ENCODE results near the gene SLC5A5. TPM values are rescaled to one million over a fixed set of nuclear protein-coding genes. Genes with fewer than 3 reads are reported as not detected.

SLC5A5 gene
- total RNA-seq, 1 experiment from 2014 or later, result 1.8 TPM

GRCh38 chr19:17944301-17944700 lies 72.6 kb downstream of the SLC5A5 start:
- Histone ChIP-seq H3K9ac (ENCODE audit: extremely low read depth, insufficient read length, low read length) (no peak overlapping the region), H3K56ac (ENCODE audit: insufficient read length, low read depth, low read length) (no peak overlapping the region), H3K79me1 (ENCODE audit: insufficient read depth, low read depth, low read length, poor library complexity, severe bottlenecking) (no peaks in the 10 kb centered on the region), H3K18ac (ENCODE audit: insufficient read length, low read depth, low read length) (no peak overlapping the region), H2BK120ac (ENCODE audit: low read depth, low read length, poor library complexity, severe bottlenecking) (no peak overlapping the region), H3K4me1 (ENCODE audit: insufficient read depth, low read length) (0 out of 2 replicates have a peak, but pooled peaks cover under 1% of the 10 kb centered on the region), H2BK5ac (ENCODE audit: insufficient read length, low read length) (no peak overlapping the region), H3K9me3 (ENCODE audit: control insufficient read depth, low read depth, low read length) (no peaks in the 10 kb centered on the region), H3K27ac (ENCODE audit: insufficient read length, low read depth, low read length) (no peak overlapping the region), H2BK15ac (ENCODE audit: low read depth, low read length) (no peak overlapping the region), H4K20me1 (ENCODE audit: control insufficient read depth, insufficient read depth, insufficient read length) (no peaks in the 10 kb centered on the region), H4K8ac (replicated peaks; ENCODE audit: insufficient read length, low read depth, low read length) (no peak overlapping the region), H4K5ac (ENCODE audit: insufficient read length, low read depth, low read length) (no peak overlapping the region), H3K14ac (ENCODE audit: insufficient read depth, low read length) (no peak overlapping the region), H3K79me2 (ENCODE audit: insufficient read depth, low read length) (no peaks in the 10 kb centered on the region), H3K23me2 (ENCODE audit: insufficient read length, low read depth, low read length, poor library complexity, severe bottlenecking) (peaks cover 19% of the 10 kb centered on the region), H2BK20ac (ENCODE audit: low read depth, low read length, poor library complexity, severe bottlenecking) (no peak overlapping the region), H3K4me2 (ENCODE audit: insufficient read depth, insufficient read length, low read length) (no peak overlapping the region), H2BK12ac (ENCODE audit: insufficient read length, low read depth, low read length) (no peak overlapping the region), H3T11ph (ENCODE audit: low read length) (no peak overlapping the region), H3K27me3 (ENCODE audit: insufficient read depth, low read length) (peaks cover 3% of the 10 kb centered on the region; the same call in 1 of the 2 replicates), H3K23ac (ENCODE audit: insufficient read length, low read depth, low read length) (no peak overlapping the region), H4K91ac (ENCODE audit: insufficient read length, low read depth, low read length) (no peak overlapping the region), H3K4ac (ENCODE audit: low read depth, low read length) (no peak overlapping the region), H2AFZ (ENCODE audit: low read length) (no peak overlapping the region), H2AK5ac (ENCODE audit: insufficient read length, low read length) (no peak overlapping the region)
- Mint-ChIP-seq H3K36me3 (ENCODE audit: insufficient read depth in 1 of 3, low read depth in 3 of 3) (peaks cover 4 to 21% (median 15%) of the 10 kb centered on the region in 3 experiments; a peak in 6 of 7 replicates), H3K4me3 (peak overlapping the region in 1 of 2 experiments; percentile 3; a peak in 1 of 5 replicates), H3K9me3 (no peaks in the 10 kb centered on the region; a peak in 1 of 5 replicates), H3K4me1 (peaks cover 9 to 24% of the 10 kb centered on the region in 2 experiments), H3K27me3 (ENCODE audit: low read depth) (peaks cover 8% of the 10 kb centered on the region), H3K27ac (no peak overlapping the region; a peak in 1 of 7 replicates)
- no CpG with 5 or more reads among the region's 4 CpGs for WGBS (ENCODE audit: extremely low coverage, insufficient read length, low lambda C conversion rate)
- no peak for TF ChIP-seq CTCF (conservative IDR thresholded peaks at IDR 0.05)
- DNase-seq, result no peak

Other genes starting within 250 kb of the SLC5A5 start
- 21.6 and 22.2 TPM in 2 replicates for gene UNC13A, start 183.6 kb upstream of the SLC5A5 start, total RNA-seq (2021)
- 158 and 160 TPM in 2 replicates for gene MAP1S, start 152.5 kb upstream of the SLC5A5 start, total RNA-seq (2021)
- gene FCHO1, start 120.5 kb upstream of the SLC5A5 start, total RNA-seq (2021), result 13.1 and 13.7 TPM in 2 replicates
- gene B3GNT3, start 76.8 kb upstream of the SLC5A5 start, total RNA-seq (2021), result 0.96 and 1.0 TPM in 2 replicates
- gene INSL3, start 50.4 kb upstream of the SLC5A5 start, total RNA-seq (2021), result 0.61 and 0.63 TPM in 2 replicates
- gene JAK3, start 24.0 kb upstream of the SLC5A5 start, total RNA-seq (2021), result 3.3 and 3.5 TPM in 2 replicates
- gene RPL18A, start 12.0 kb upstream of the SLC5A5 start, total RNA-seq (2021), result 2,837 and 2,851 TPM in 2 replicates
- 117 and 119 TPM in 2 replicates for gene CCDC124, start 61.1 kb downstream of the SLC5A5 start, total RNA-seq (2021)
- 8.4 and 9.2 TPM in 2 replicates for gene KCNN1, start 95.2 kb downstream of the SLC5A5 start, total RNA-seq (2021)
- 9.5 and 10.5 TPM in 2 replicates for gene ARRDC2, start 136.2 kb downstream of the SLC5A5 start, total RNA-seq (2021)
- not detected in 2 replicates for gene IL12RB1, start 215.0 kb downstream of the SLC5A5 start, total RNA-seq (2021)
- 9.6 and 10.4 TPM in 2 replicates for gene MAST3, start 225.8 kb downstream of the SLC5A5 start, total RNA-seq (2021)

All from H9 (cell line).